Mesenchymal stem cell (in vitro differentiated cells and primary cell): ENCODE results near the gene RNASE8.

Experiments used
- DNase-seq: peaks from one replicate; pipeline ENCODE4 v3.0.0-alpha.2; 2013
- H2AFZ ChIP-seq: one replicate; pipeline ENCODE4 v1.6.1; 2013; ENCODE audit warnings: low read depth, mild to moderate bottlenecking, control low read depth, inconsistent platforms, low read length, moderate library complexity
- H2AK5ac ChIP-seq: 2 replicates; pipeline ENCODE4 v1.6.1; 2013; ENCODE audit warnings: low read length, moderate library complexity, mild to moderate bottlenecking, inconsistent platforms; ENCODE audit not compliant: severe bottlenecking
- H2BK120ac ChIP-seq: one replicate; pipeline ENCODE4 v1.6.1; 2013; ENCODE audit warnings: low read depth, mild to moderate bottlenecking, inconsistent platforms, low read length, moderate library complexity
- H2BK12ac ChIP-seq, 2 experiments: one replicate each; pipeline ENCODE4 v1.6.1; 2013; ENCODE audit warnings: inconsistent platforms in 2 of 2, low read length in 2 of 2, mild to moderate bottlenecking in 2 of 2, moderate library complexity in 2 of 2, control low read depth in 1 of 2
- H2BK15ac ChIP-seq: one replicate; pipeline ENCODE4 v1.6.1; 2013; ENCODE audit warnings: mild to moderate bottlenecking, low read depth, inconsistent platforms; ENCODE audit not compliant: poor library complexity, severe bottlenecking
- H2BK5ac ChIP-seq: 2 replicates; pipeline ENCODE4 v1.6.1; 2013; ENCODE audit warnings: low read depth, mild to moderate bottlenecking, low read length, control low read depth, inconsistent platforms; ENCODE audit not compliant: poor library complexity, severe bottlenecking
- H3K14ac ChIP-seq, 2 experiments: one replicate each; pipeline ENCODE4 v1.6.1; 2013; ENCODE audit warnings: inconsistent platforms in 2 of 2, low read length in 2 of 2, control low read depth in 1 of 2, mild to moderate bottlenecking in 1 of 2, moderate library complexity in 1 of 2
- H3K18ac ChIP-seq, 2 experiments: one replicate each; pipeline ENCODE4 v1.6.1; 2013; ENCODE audit warnings: inconsistent platforms in 2 of 2, low read length in 2 of 2, control low read depth in 1 of 2, low read depth in 1 of 2, mild to moderate bottlenecking in 1 of 2
- H3K23ac ChIP-seq, 2 experiments: one replicate each; pipeline ENCODE4 v1.6.1; 2013; ENCODE audit warnings: inconsistent platforms in 2 of 2, low read length in 2 of 2, mild to moderate bottlenecking in 2 of 2, moderate library complexity in 2 of 2, control low read depth in 1 of 2
- H3K27ac ChIP-seq: 2 replicates; pipeline ENCODE4 v1.5.1; 2013; ENCODE audit warnings: mild to moderate bottlenecking, moderate library complexity, low read length, control low read depth, inconsistent platforms; ENCODE audit not compliant: poor library complexity, severe bottlenecking
- H3K27me3 ChIP-seq, 2 experiments: 2 replicates each; pipeline versions ENCODE4 v1.6.1 to v1.7.0; 2013; ENCODE audit warnings: low read length in 2 of 2, mild to moderate bottlenecking in 2 of 2, moderate library complexity in 2 of 2, control low read depth in 1 of 2, inconsistent platforms in 1 of 2; ENCODE audit not compliant: control insufficient read depth in 1 of 2, insufficient read depth in 1 of 2
- H3K36me3 ChIP-seq, 2 experiments: 2 replicates each; pipeline versions ENCODE4 v1.6.1 to v1.7.0; 2013; ENCODE audit warnings: low read length in 2 of 2, control low read depth in 1 of 2, inconsistent platforms in 1 of 2, low read depth in 1 of 2, mild to moderate bottlenecking in 1 of 2; ENCODE audit not compliant: insufficient read depth in 2 of 2, control insufficient read depth in 1 of 2
- H3K4ac ChIP-seq, 2 experiments: one replicate each; pipeline ENCODE4 v1.6.1; 2013; ENCODE audit warnings: inconsistent platforms in 2 of 2, low read length in 2 of 2, mild to moderate bottlenecking in 2 of 2, moderate library complexity in 2 of 2, control low read depth in 1 of 2, low read depth in 1 of 2
- H3K4me1 ChIP-seq: 2 replicates; pipeline ENCODE4 v1.6.1; 2013; ENCODE audit warnings: low read depth, low read length, control low read depth; ENCODE audit not compliant: control insufficient read depth, insufficient read depth
- H3K4me2 ChIP-seq: 2 replicates; pipeline ENCODE4 v1.6.1; 2013; ENCODE audit warnings: low read length, mild to moderate bottlenecking, inconsistent platforms; ENCODE audit not compliant: poor library complexity, severe bottlenecking
- H3K4me3 ChIP-seq, 2 experiments: 2 replicates each; pipeline versions ENCODE4 v1.5.1 to v1.7.0; 2013; ENCODE audit warnings: low read length in 2 of 2, mild to moderate bottlenecking in 2 of 2, control low read depth in 1 of 2, low read depth in 1 of 2; ENCODE audit not compliant: insufficient read depth in 1 of 2
- H3K79me1 ChIP-seq: replicated peaks from 2 replicates; pipeline ENCODE4 v1.6.1; 2013; ENCODE audit warnings: mild to moderate bottlenecking, control low read depth, low read length, inconsistent platforms; ENCODE audit not compliant: poor library complexity, severe bottlenecking
- H3K9ac ChIP-seq: 2 replicates; pipeline ENCODE4 v1.7.0; 2013; ENCODE audit warnings: mild to moderate bottlenecking, low read length, moderate library complexity
- H3K9me3 ChIP-seq: 2 replicates; pipeline ENCODE4 v1.7.0; 2013; ENCODE audit warnings: mild to moderate bottlenecking, low read length; ENCODE audit not compliant: control insufficient read depth
- H4K8ac ChIP-seq: one replicate; pipeline ENCODE4 v1.6.1; 2013; ENCODE audit warnings: inconsistent platforms, mild to moderate bottlenecking, low read length, moderate library complexity
- H4K91ac ChIP-seq: one replicate; pipeline ENCODE4 v1.6.1; 2013; ENCODE audit warnings: mild to moderate bottlenecking, low read length, inconsistent platforms
- WGBS: methylation state at CpG from one replicate; pipeline ENCODE4 v1.1.7; 2013; ENCODE audit warnings: mixed read lengths; 5-methylcytosine and 5-hydroxymethylcytosine counted together

Gene RNASE8

DNA sequence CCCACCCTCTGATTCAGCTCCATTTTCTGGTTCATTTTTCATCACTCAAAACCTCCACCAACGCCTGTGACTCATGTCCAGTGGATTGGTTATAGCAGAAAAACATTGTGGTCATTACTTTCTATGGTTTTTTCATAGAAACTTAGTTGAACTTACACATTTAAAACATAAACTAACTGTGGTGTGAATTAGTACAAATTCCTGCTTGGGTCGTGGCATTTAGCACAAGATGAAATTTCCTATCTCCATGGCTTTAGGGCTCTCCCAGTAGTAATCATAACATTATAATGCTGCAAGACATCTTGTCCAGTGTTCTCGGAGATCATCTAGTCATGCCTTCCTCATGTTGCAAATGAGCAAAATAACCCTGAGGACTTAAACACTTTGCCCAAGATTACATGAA, 8.3 kb upstream of the RNASE8 start:
- no peak overlapping the region for H2BK15ac ChIP-seq
- H3K4me2 ChIP-seq, result no peak overlapping the region
- H3K9ac ChIP-seq, result no peak overlapping the region
- WGBS, result 84% methylated on average over 3 of the region's 3 CpGs
- no peak overlapping the region for H2BK5ac ChIP-seq
- no peak overlapping the region for H3K23ac ChIP-seq
- no peak overlapping the region for H3K14ac ChIP-seq
- no peak overlapping the region for H3K4ac ChIP-seq
- no peak overlapping the region for H2AK5ac ChIP-seq
- no peak overlapping the region for H3K27ac ChIP-seq
- H3K9me3 ChIP-seq, result no peaks in the 10 kb centered on the region
- H2BK120ac ChIP-seq, result no peak overlapping the region
- H4K91ac ChIP-seq, result no peak overlapping the region
- H3K27me3 ChIP-seq, result peaks cover 0 to 6% of the 10 kb centered on the region in 2 experiments
- H3K4me1 ChIP-seq, result no peaks in the 10 kb centered on the region
- no peak for DNase-seq
- no peaks in the 10 kb centered on the region for H3K79me1 ChIP-seq
- no peak overlapping the region for H3K4me3 ChIP-seq
- H2BK12ac ChIP-seq, result no peak overlapping the region
- H3K36me3 ChIP-seq, result no peaks in the 10 kb centered on the region
- no peak overlapping the region for H4K8ac ChIP-seq
- H3K18ac ChIP-seq, result no peak overlapping the region
- no peak overlapping the region for H2AFZ ChIP-seq

DNA sequence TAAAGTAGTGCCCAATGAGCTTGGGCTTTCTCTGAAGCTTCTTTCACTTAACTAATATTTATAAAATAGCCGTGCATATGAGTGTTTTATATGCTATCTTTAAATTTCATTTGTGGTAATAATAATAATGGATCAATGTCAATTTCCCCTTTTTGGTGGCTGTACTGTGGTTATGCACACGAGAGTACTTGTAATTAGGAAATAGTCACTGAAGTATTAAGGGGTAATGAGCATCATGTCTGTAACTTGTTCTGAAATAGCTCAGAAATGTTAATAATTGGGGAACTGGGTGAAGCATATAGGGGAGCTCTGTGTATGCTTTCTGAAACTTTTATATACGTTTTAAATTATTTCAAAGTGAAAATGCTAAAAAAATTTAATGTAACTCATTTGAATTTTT, 7.0 kb upstream of the RNASE8 start:
- Histone ChIP-seq H3K23ac (no peak overlapping the region), H3K4ac (no peak overlapping the region), H2AK5ac (no peak overlapping the region), H3K4me2 (no peak overlapping the region), H3K14ac (no peak overlapping the region), H3K79me1 (no peaks in the 10 kb centered on the region), H2AFZ (no peak overlapping the region), H3K36me3 (no peaks in the 10 kb centered on the region), H3K27me3 (no peaks in the 10 kb centered on the region), H2BK120ac (no peak overlapping the region), H2BK15ac (no peak overlapping the region), H4K8ac (no peak overlapping the region), H2BK12ac (no peak overlapping the region), H4K91ac (no peak overlapping the region), H3K9ac (no peak overlapping the region), H3K4me1 (peaks cover 3% of the 10 kb centered on the region), H2BK5ac (no peak overlapping the region), H3K9me3 (no peaks in the 10 kb centered on the region), H3K27ac (no peak overlapping the region), H3K18ac (no peak overlapping the region), H3K4me3 (no peak overlapping the region)
- 74% methylated on average over 2 of the region's 3 CpGs for WGBS
- DNase-seq, result no peak

DNA sequence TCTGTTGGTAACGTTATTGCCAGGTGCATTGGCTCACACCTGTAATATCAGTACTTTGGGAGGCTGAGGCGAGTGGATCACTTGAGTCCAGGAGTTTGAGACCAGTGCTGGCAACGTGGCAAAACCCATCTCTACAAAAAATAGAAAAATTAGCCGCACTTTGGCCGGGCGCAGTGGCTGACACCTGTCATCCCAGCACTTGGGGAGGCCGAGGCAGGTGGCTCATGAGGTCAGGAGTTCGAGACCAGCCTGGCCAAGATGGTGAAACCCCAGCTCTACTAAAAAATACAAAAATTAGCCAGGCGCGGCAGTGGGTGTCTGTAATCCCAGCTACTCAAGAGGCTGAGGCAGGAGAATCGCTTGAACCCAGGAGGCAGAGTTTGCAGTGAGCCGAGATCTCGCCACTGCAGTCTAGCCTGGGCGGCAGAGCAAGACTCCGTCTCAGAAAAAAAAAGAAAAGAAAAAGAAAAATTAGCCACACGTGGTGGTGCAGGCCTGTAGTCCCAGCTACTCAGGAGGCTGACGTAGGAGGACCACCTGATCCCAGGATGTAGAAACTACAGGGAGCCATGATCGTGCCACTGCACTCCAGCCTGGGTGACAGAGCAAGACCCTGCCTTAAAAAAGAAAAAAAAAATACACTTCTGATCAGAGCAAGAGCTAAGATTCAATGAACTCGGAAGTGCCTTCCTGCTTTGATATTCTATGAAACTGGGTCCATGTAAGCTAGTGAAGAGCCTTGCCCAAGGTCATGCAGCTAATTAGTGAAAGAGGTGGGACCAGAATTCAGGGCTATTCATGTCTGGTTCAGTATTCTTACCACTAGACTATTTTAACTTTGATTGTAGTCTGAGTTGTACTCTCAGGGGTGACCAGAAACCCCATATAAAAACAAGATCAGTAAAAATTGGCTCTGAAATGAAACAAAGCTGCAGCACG, 4.2 kb upstream of the RNASE8 start:
- Histone ChIP-seq H3K4me3 (no peak overlapping the region), H2BK120ac (no peak overlapping the region), H3K36me3 (no peaks in the 10 kb centered on the region), H4K91ac (no peak overlapping the region), H2BK5ac (no peak overlapping the region), H3K4ac (no peak overlapping the region), H3K79me1 (no peaks in the 10 kb centered on the region), H4K8ac (no peak overlapping the region), H2BK12ac (no peak overlapping the region), H2AFZ (no peak overlapping the region), H3K4me2 (no peak overlapping the region), H3K14ac (no peak overlapping the region), H2BK15ac (no peak overlapping the region), H3K9ac (no peak overlapping the region), H3K27ac (no peak overlapping the region), H3K9me3 (no peaks in the 10 kb centered on the region), H3K27me3 (no peaks in the 10 kb centered on the region), H3K23ac (no peak overlapping the region), H3K18ac (no peak overlapping the region), H2AK5ac (no peak overlapping the region), H3K4me1 (peaks cover 12% of the 10 kb centered on the region)
- WGBS, result 90% methylated on average over 20 of the region's 20 CpGs
- DNase-seq, result no peak

DNA sequence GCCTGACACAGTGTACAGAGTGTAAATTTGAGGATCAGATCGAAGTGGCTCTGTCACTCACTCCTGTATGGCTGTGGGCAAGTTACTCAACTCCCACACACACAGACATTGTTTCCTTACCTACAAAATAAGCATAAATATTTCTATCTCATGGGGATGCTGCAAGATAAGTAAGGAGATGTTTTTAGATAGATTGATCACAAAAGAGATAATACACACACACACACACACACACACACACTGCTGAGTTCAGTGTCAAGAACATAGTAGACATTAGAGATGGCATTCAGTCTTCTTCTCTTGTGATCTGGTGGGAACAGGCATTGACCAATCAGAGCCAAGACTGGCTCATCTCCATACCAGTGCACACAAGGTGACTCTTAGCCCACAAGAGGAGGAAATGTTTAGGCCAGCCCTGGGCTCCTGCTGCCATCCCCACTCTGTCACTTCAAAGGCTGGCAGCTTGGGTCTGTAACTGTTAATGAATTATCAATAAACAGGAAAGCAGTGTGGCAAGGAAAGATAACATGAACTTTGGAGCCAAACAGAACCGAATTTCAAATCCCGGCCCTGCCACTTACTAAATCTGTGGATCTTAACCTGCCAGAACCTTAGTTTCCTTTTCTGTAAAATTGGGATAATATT, 3.4 kb upstream of the RNASE8 start:
- no peak overlapping the region for H3K27ac ChIP-seq
- H2BK12ac ChIP-seq, result no peak overlapping the region
- 83% methylated on average over 3 of the region's 3 CpGs for WGBS

More for the DNA sequence above, 3.4 kb upstream of the RNASE8 start:
- Histone ChIP-seq H2AFZ (no peak overlapping the region), H3K9me3 (no peaks in the 10 kb centered on the region), H3K27me3 (no peaks in the 10 kb centered on the region), H2BK5ac (no peak overlapping the region), H4K91ac (no peak overlapping the region), H3K36me3 (no peaks in the 10 kb centered on the region), H3K4me1 (peaks cover 12% of the 10 kb centered on the region), H4K8ac (no peak overlapping the region), H3K14ac (no peak overlapping the region), H3K23ac (no peak overlapping the region), H3K18ac (no peak overlapping the region), H3K79me1 (no peaks in the 10 kb centered on the region), H2BK15ac (no peak overlapping the region), H3K4ac (no peak overlapping the region), H3K9ac (no peak overlapping the region), H3K4me3 (no peak overlapping the region), H2BK120ac (no peak overlapping the region), H3K4me2 (no peak overlapping the region), H2AK5ac (no peak overlapping the region)
- DNase-seq, result no peak
